ENCODE measurements around the gene KRT31. TPM values are rescaled to one million over a fixed set of nuclear protein-coding genes. Genes with fewer than 3 reads are reported as not detected.

KRT31 gene
- total and polyA plus RNA-seq, 2 of the 4 experiments (the other 2 are of a cell fraction), result 0.05 TPM; not detected in 1

DNA sequence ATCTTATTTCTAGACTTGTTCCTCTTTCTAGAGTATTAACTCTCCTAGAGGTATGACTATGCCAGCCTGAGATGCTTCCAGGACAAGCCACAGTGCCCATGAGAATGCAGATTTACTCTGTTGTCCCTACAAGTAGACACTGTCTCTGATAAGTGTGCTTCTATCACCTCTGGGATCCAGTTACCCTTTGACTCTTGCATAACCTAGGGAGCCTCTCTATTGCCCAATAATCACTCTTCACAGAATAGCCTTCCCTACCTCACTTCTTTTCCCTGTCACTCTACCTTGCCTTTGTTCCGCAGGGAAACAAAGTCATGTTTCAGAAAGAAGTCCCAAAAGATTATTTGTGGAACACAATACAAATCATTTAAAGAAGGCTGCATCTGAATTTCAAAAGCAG, 13.7 kb downstream of the KRT31 start:
- H2AK5ac ChIP-seq (ENCODE audit: low read depth, low read length), result no peak overlapping the region
- H2BK15ac ChIP-seq (ENCODE audit: low read depth, low read length), result peak overlapping the region; percentile 39; the same call in 1 of the 3 replicates
- intact Hi-C loops (cut with micrococcal nuclease) (no loop called here), dilution Hi-C loops (cut with HindIII; ENCODE audit: low sequenced_read_pairs, unreplicated experiment) (no loop called here), in situ Hi-C loops (cut with MboI; ENCODE audit: low sequenced_read_pairs) (no loop called here)
- no peaks in the 10 kb centered on the region for H3K9me3 ChIP-seq (ENCODE audit: control insufficient read depth, insufficient read depth, low read length)
- H4K8ac ChIP-seq (ENCODE audit: low read depth in 2 of 2, low read length in 2 of 2), result no peak overlapping the region
- ATAC-seq (ENCODE audit: low read depth) (no peak), DNase-seq (no peak)
- H3K9me1 ChIP-seq (ENCODE audit: insufficient read depth, low read length), result peaks cover 19% of the 10 kb centered on the region
- 0 out of 2 replicates have a peak overlapping the region, but pooled peaks have one; percentile 18 for H2BK20ac ChIP-seq (ENCODE audit: low read depth, low read length)
- H3K36me3 ChIP-seq (ENCODE audit: control insufficient read depth, insufficient read depth, low read length), result no peaks in the 10 kb centered on the region
- TF ChIP-seq BHLHE40 (IDR thresholded peaks at IDR 0.05; ENCODE audit: low read depth, low read length) (no peak), MAFK (IDR thresholded peaks at IDR 0.05; ENCODE audit: low read depth, low read length) (no peak), RCOR1 (IDR thresholded peaks at IDR 0.05; ENCODE audit: insufficient replicate concordance, low read length) (no peak), CEBPB (IDR thresholded peaks at IDR 0.05; ENCODE audit: low read depth, low read length) (peak; percentile 77)
- no peak overlapping the region for H3K14ac ChIP-seq (replicated peaks; ENCODE audit: low read depth, low read length)
- H3K18ac ChIP-seq (ENCODE audit: low read depth, low read length), result peak overlapping the region; percentile 64; the same call in 1 of the 2 replicates
- ChIA-PET POLR2A (ENCODE audit: unreplicated experiment) (interaction anchor here (0.7 kb wide), 1 partner anchor 530 kb away, joined by 6 read pairs; no protein-coding TSS in a partner anchor), CTCF (no interaction called here)
- 0 out of 2 replicates have a peak overlapping the region, but pooled peaks have one; percentile 21 for H2BK120ac ChIP-seq (ENCODE audit: low read depth, low read length)
- no peaks in the 10 kb centered on the region; a peak in 1 of 4 replicates for H3K79me1 ChIP-seq (ENCODE audit: low read depth in 1 of 2, low read length in 2 of 2)
- no peak overlapping the region for H3K56ac ChIP-seq (ENCODE audit: extremely low read depth, insufficient read depth, low read length)
- no peaks in the 10 kb centered on the region for H4K20me1 ChIP-seq (ENCODE audit: insufficient read depth, low read length)
- no peak overlapping the region for H4K91ac ChIP-seq (ENCODE audit: insufficient read depth, low read depth, low read length)
- no peak overlapping the region for H3K4me2 ChIP-seq (ENCODE audit: low read depth, low read length)
- H2AK9ac ChIP-seq (replicated peaks; ENCODE audit: low read depth, low read length, poor library complexity), result no peak overlapping the region
- H3K9ac ChIP-seq (ENCODE audit: low read depth, low read length), result no peak overlapping the region
- no TSS peak for BruUV-seq (replicated peaks)
- peaks cover 21% of the 10 kb centered on the region for H3K4me1 ChIP-seq (ENCODE audit: control insufficient read depth, insufficient read depth, low read length)
- no peak overlapping the region for H2BK5ac ChIP-seq (ENCODE audit: low read depth, low read length, poor library complexity, severe bottlenecking)
- no peak overlapping the region for H3K27ac ChIP-seq (ENCODE audit: insufficient read depth, low read length)
- no peak overlapping the region for H3K4ac ChIP-seq (ENCODE audit: low read depth, low read length)
- H2AFZ ChIP-seq (replicated peaks; ENCODE audit: low read length, poor library complexity), result no peak overlapping the region
- H4K5ac ChIP-seq (ENCODE audit: low read depth, low read length), result peak overlapping the region; percentile 74; the same call in 1 of the 2 replicates
- no peak overlapping the region for H3K23ac ChIP-seq (ENCODE audit: low read depth, low read length)
- H3K4me3 ChIP-seq (ENCODE audit: insufficient read depth, low read depth, low read length), result no peak overlapping the region
- WGBS, 2 experiments (ENCODE audit: extremely low coverage in 2 of 2, insufficient read length in 1 of 2), result 100% methylated on average over 1 of the region's 1 CpG; no CpG with 5 or more reads in 1 of the 2 experiments
- H3K27me3 ChIP-seq (ENCODE audit: control insufficient read depth, insufficient read depth, low read length), result no peaks in the 10 kb centered on the region
